ENCODE results near the gene DDR2.

The DDR2 gene

DNA sequence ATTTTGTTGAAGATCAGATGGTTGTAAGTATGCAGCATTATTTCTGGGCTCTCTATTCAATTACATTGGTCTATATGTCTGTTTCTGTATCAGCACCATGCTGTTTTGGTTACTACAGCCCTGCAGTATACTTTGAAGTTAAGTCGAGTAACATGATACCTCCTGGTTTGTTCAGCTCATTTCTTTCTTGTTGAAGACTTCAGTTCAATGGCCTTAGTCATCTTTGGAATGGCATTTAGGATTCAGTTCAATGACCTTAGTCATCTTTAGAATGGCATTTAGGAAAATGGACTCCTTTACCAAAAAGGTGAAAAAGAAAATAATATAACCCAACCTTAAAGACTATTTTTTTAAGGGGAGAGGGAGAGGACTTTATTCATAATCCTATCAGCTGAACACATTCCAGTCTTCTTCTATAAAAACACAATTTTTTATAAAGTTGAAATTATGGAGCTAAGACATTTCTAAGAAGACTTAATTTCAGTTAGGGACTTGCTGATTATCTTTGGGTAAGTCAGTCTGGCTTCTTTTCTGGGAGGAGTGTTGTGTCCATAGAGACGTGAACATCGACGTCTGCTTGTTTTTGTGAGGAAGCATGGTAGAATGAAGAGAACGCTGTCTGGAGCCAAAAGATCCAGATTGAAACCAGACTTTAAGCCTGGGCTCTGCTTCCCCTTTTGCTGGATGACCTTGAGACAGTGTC, 48.3 kb downstream of the DDR2 start:
- Histone ChIP-seq H3K27me3 (ENCODE audit: control insufficient read depth, insufficient read depth, low read length) (no peaks in the 10 kb centered on the region), H3K4me2 (ENCODE audit: low read length) (no peak overlapping the region), H2AFZ (no peak overlapping the region), H3K4me1 (no peaks in the 10 kb centered on the region), H3K9me3 (ENCODE audit: control insufficient read depth, low read length) (no peaks in the 10 kb centered on the region), H3K4me3 (ENCODE audit: low read depth, low read length) (no peak overlapping the region), H3K27ac (no peak overlapping the region), H3K79me2 (no peaks in the 10 kb centered on the region), H3K9ac (no peak overlapping the region), H3K36me3 (ENCODE audit: control insufficient read depth, insufficient read depth, low read length) (no peaks in the 10 kb centered on the region)
- TF ChIP-seq CTCF (IDR thresholded peaks at IDR 0.05), result no peak

- H3K4me3 ChIP-seq (ENCODE audit: low read depth, low read length), result no peak overlapping the region
- no peak overlapping the region for H3K9ac ChIP-seq
- H3K27me3 ChIP-seq (ENCODE audit: control insufficient read depth, insufficient read depth, low read length), result no peaks in the 10 kb centered on the region
- no peaks in the 10 kb centered on the region for H3K36me3 ChIP-seq (ENCODE audit: control insufficient read depth, insufficient read depth, low read length)
- no peak overlapping the region for H2AFZ ChIP-seq
- H3K79me2 ChIP-seq, result no peaks in the 10 kb centered on the region
- H3K9me3 ChIP-seq (ENCODE audit: control insufficient read depth, low read length), result no peaks in the 10 kb centered on the region
- no peak overlapping the region for H3K27ac ChIP-seq
- no peaks in the 10 kb centered on the region for H3K4me1 ChIP-seq
- H3K4me2 ChIP-seq (ENCODE audit: low read length), result no peak overlapping the region
- no peak for TF ChIP-seq CTCF (IDR thresholded peaks at IDR 0.05)
Observed at GRCh38 chr1:162681122-162681436, 48.8 kb downstream of the DDR2 start.

- Histone ChIP-seq H3K4me1 (no peaks in the 10 kb centered on the region), H2AFZ (no peak overlapping the region), H3K36me3 (ENCODE audit: control insufficient read depth, insufficient read depth, low read length) (no peaks in the 10 kb centered on the region), H3K9me3 (ENCODE audit: control insufficient read depth, low read length) (no peaks in the 10 kb centered on the region), H3K27ac (no peak overlapping the region), H3K4me2 (ENCODE audit: low read length) (no peak overlapping the region), H3K9ac (no peak overlapping the region), H3K4me3 (ENCODE audit: low read depth, low read length) (no peak overlapping the region), H3K27me3 (ENCODE audit: control insufficient read depth, insufficient read depth, low read length) (no peaks in the 10 kb centered on the region), H3K79me2 (no peaks in the 10 kb centered on the region)
- TF ChIP-seq CTCF (IDR thresholded peaks at IDR 0.05), result no peak
Observed at GRCh38 chr1:162682013-162682419, 49.8 kb downstream of the DDR2 start.

DNA sequence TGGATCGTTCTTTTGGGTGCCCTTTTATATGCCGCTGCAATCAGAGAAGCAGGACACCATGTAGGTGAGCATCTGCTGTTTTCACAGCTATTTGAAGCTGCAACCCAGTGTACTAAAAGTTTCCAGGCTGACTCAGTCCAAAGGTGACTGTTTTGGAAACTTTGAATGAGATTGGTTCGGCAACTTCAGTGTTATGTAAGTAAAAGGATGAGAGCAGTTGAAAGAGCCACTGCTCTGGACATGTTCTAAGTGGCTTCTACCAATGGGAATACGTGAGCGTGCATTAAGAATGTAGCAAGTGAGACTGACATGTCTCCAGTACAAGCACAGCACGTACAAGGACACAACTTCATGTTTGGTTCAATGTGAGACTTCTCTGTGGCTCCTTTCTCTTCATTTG, 55.6 kb downstream of the DDR2 start:
- Histone ChIP-seq H3K27me3 (ENCODE audit: control insufficient read depth, insufficient read depth, low read length) (no peaks in the 10 kb centered on the region), H3K36me3 (ENCODE audit: control insufficient read depth, insufficient read depth, low read length) (no peaks in the 10 kb centered on the region), H3K4me3 (ENCODE audit: low read depth, low read length) (no peak overlapping the region), H3K27ac (no peak overlapping the region), H2AFZ (no peak overlapping the region), H3K4me1 (no peaks in the 10 kb centered on the region), H3K9ac (no peak overlapping the region), H3K4me2 (ENCODE audit: low read length) (no peak overlapping the region), H3K79me2 (no peaks in the 10 kb centered on the region), H3K9me3 (ENCODE audit: control insufficient read depth, low read length) (no peaks in the 10 kb centered on the region)
- TF ChIP-seq CTCF (IDR thresholded peaks at IDR 0.05), result no peak

DNA sequence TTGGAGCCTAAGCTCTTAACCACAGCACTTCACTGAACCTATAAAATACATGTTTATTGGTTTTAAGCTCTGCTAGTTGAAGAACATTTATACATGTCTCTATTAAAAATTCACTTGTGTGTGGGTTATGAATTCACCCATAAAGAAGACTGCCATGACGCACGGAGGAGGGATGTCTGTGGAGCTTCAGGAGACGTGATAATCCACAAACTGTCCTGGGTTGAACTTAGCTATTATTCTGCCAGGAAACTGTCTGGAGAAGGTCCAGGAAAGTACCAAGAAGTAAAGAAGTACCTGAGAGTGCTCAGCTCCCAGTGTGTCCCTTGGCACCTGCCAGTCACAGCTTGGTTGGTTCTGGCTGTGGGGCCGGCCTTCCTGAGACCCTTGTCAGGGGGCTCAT, 56.3 kb downstream of the DDR2 start:
- H2AFZ ChIP-seq, result no peak overlapping the region
- H3K27ac ChIP-seq, result no peak overlapping the region
- no peak overlapping the region for H3K4me3 ChIP-seq (ENCODE audit: low read depth, low read length)
- no peaks in the 10 kb centered on the region for H3K9me3 ChIP-seq (ENCODE audit: control insufficient read depth, low read length)
- no peak for TF ChIP-seq CTCF (IDR thresholded peaks at IDR 0.05)
- H3K4me2 ChIP-seq (ENCODE audit: low read length), result no peak overlapping the region
- H3K4me1 ChIP-seq, result no peaks in the 10 kb centered on the region
- no peaks in the 10 kb centered on the region for H3K36me3 ChIP-seq (ENCODE audit: control insufficient read depth, insufficient read depth, low read length)
- H3K27me3 ChIP-seq (ENCODE audit: control insufficient read depth, insufficient read depth, low read length), result no peaks in the 10 kb centered on the region
- no peaks in the 10 kb centered on the region for H3K79me2 ChIP-seq
- H3K9ac ChIP-seq, result no peak overlapping the region
